Thoracic aorta (tissue), 2 donors: ENCODE data around the gene LDLRAD4. TPM values are rescaled to one million over a fixed set of nuclear protein-coding genes. Genes with fewer than 3 reads are reported as not detected.

Experiments used
- ATAC-seq: fragments of 150-250 bp; one replicate; pipeline ENCODE4 v1.8.0; 2017; ENCODE audit warnings: low read depth; ENCODE audit not compliant: insufficient number of reproducible peaks, low FRiP score
- DNase-seq: peaks from one replicate; pipeline ENCODE4 v3.0.0-alpha.2; 2020; ENCODE audit warnings: low spot score
- H3K27ac ChIP-seq, 2 donors: fragments of 200-600 bp; sonication (generic); 1 replicate in 1 of 2; 2 replicates in 1 of 2; pipeline ENCODE4 v1.5.1; 2016; ENCODE audit warnings: mild to moderate bottlenecking in 2 of 2, moderate library complexity in 2 of 2
- H3K27me3 ChIP-seq: fragments of 200-600 bp; sonication (generic); replicated peaks from 2 replicates; pipeline ENCODE4 v1.6.0; 2016; ENCODE audit warnings: mild to moderate bottlenecking; ENCODE audit not compliant: insufficient read depth
- H3K36me3 ChIP-seq: fragments of 200-600 bp; sonication (generic); one replicate; pipeline ENCODE4 v1.5.1; 2016
- H3K4me1 ChIP-seq, 2 donors: fragments of 200-600 bp; sonication (generic); 1 replicate in 1 of 2; 2 replicates in 1 of 2; pipeline versions ENCODE4 v1.5.1 to v1.6.0; 2016; ENCODE audit warnings: low read depth in 2 of 2, mild to moderate bottlenecking in 1 of 2; ENCODE audit not compliant: control insufficient read depth in 1 of 2
- H3K4me3 ChIP-seq: fragments of 200-600 bp; sonication (generic); 2 replicates; pipeline ENCODE4 v1.5.1; 2016; ENCODE audit warnings: mild to moderate bottlenecking
- H3K9me3 ChIP-seq: fragments of 200-600 bp; sonication (generic); 2 replicates; pipeline ENCODE4 v1.5.1; 2016
- total RNA-seq, 2 donors: library from RNA; depleted of rRNA; stranded (reverse); fragments of >200 nt; gene quantifications; one replicate each; pipeline versions ENCODE4 v1.1.0 to v1.2.3, GENCODE V29; 2016
- TF ChIP-seq, protein P1 (sequence below): fragments of 200-600 bp; sonication (generic); IDR thresholded peaks from one replicate; pipeline ENCODE4 v1.5.1; 2019; ENCODE audit warnings: antibody characterized with exemption

Gene LDLRAD4
- total RNA-seq, 2 donors from 2014 or later = 98.4 to 135 TPM

- H3K4me1 ChIP-seq = peaks cover 3 to 24% of the 10 kb centered on the region in 2 donors
- H3K36me3 ChIP-seq = no peaks in the 10 kb centered on the region
- no peak for DNase-seq
- no peaks in the 10 kb centered on the region for H3K27me3 ChIP-seq
- ATAC-seq = peak; percentile 36
- TF ChIP-seq, protein P1, sequence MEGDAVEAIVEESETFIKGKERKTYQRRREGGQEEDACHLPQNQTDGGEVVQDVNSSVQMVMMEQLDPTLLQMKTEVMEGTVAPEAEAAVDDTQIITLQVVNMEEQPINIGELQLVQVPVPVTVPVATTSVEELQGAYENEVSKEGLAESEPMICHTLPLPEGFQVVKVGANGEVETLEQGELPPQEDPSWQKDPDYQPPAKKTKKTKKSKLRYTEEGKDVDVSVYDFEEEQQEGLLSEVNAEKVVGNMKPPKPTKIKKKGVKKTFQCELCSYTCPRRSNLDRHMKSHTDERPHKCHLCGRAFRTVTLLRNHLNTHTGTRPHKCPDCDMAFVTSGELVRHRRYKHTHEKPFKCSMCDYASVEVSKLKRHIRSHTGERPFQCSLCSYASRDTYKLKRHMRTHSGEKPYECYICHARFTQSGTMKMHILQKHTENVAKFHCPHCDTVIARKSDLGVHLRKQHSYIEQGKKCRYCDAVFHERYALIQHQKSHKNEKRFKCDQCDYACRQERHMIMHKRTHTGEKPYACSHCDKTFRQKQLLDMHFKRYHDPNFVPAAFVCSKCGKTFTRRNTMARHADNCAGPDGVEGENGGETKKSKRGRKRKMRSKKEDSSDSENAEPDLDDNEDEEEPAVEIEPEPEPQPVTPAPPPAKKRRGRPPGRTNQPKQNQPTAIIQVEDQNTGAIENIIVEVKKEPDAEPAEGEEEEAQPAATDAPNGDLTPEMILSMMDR = no peak
- peak overlapping the region in 1 of 2 donors; percentile 43 for H3K27ac ChIP-seq
- H3K9me3 ChIP-seq = no peaks in the 10 kb centered on the region
- H3K4me3 ChIP-seq = peak overlapping the region; percentile 49
These were observed 246.0 kb downstream of the LDLRAD4 start for GRCh38 chr18:13464432-13465123.

GRCh38 chr18:13465124-13465446 lies 246.5 kb downstream of the LDLRAD4 start:
- Histone ChIP-seq H3K27ac (peak overlapping the region in 1 of 2 donors; percentile 43), H3K4me1 (peaks cover 3 to 24% of the 10 kb centered on the region in 2 donors), H3K9me3 (no peaks in the 10 kb centered on the region), H3K4me3 (peak overlapping the region; percentile 49), H3K36me3 (no peaks in the 10 kb centered on the region), H3K27me3 (no peaks in the 10 kb centered on the region)
- ATAC-seq (no peak), DNase-seq (no peak)
- TF ChIP-seq, protein P1 = no peak

DNA sequence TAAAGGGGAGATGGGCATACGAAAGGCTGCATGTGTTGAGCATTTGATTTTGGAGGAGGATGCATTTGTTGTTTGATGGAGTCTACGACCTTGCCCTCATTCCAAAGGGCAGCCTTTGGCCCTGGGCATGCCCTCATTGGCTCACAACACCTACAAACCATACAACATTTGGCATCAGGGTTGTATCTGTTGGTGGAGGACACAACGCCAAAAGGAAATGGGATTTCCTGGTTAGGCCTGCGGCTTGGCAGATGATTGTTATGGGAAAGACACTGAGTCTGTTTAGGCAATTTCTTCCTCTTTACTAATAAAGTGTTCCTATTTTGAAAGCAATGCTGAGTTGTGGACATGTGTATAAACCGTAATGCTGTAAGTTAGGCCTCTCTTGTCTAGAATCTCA lies 246.9 kb downstream of the LDLRAD4 start:
- TF ChIP-seq, protein P1 = no peak
- no peak for ATAC-seq
- DNase-seq = no peak
- Histone ChIP-seq H3K4me1 (peaks cover 3 to 24% of the 10 kb centered on the region in 2 donors), H3K9me3 (no peaks in the 10 kb centered on the region), H3K4me3 (peak overlapping the region; percentile 49), H3K27ac (peak overlapping the region in 1 of 2 donors; percentile 43), H3K27me3 (no peaks in the 10 kb centered on the region), H3K36me3 (no peaks in the 10 kb centered on the region)

DNA sequence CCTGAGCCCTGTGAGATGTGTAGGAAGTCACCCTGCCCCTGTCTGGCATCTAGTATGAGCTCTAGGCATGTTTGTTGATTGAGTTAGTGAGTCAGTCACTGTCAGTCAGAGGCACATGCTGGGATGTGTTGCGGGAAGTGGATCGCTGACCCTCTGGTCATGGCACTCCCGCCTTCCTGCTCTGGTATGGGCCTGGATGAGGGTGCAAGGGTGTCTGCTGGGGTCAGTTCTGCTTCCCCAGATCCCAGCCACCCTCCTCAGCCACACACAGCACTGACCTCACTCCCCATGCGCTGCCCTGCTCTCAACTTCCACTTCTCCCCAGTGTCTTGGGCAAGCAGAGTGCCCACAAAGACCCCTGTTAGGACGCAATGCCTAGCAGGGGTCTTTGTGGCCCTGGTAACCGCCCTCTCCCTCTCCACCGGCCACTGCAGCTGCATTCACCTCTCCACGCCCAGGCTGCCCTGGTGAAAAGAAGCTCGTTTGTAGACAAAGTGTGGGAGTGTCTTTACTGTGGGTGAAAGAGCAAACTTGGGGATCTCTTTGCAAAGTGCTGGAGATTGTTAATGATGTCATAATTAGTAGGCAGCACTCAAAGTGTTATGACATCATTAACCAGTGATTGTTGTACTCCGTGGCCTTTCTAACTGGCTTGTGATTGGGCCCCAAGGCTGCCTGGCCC lies 252.1 kb downstream of the LDLRAD4 start:
- H3K9me3 ChIP-seq = no peaks in the 10 kb centered on the region
- DNase-seq (no peak), ATAC-seq (no peak)
- peak overlapping the region in 1 of 2 donors; percentile 35 for H3K27ac ChIP-seq
- H3K4me3 ChIP-seq = no peak overlapping the region
- no peaks in the 10 kb centered on the region for H3K36me3 ChIP-seq
- H3K27me3 ChIP-seq = no peaks in the 10 kb centered on the region
- TF ChIP-seq, protein P1 = no peak
- peaks cover 8 to 28% of the 10 kb centered on the region in 2 donors for H3K4me1 ChIP-seq

DNA sequence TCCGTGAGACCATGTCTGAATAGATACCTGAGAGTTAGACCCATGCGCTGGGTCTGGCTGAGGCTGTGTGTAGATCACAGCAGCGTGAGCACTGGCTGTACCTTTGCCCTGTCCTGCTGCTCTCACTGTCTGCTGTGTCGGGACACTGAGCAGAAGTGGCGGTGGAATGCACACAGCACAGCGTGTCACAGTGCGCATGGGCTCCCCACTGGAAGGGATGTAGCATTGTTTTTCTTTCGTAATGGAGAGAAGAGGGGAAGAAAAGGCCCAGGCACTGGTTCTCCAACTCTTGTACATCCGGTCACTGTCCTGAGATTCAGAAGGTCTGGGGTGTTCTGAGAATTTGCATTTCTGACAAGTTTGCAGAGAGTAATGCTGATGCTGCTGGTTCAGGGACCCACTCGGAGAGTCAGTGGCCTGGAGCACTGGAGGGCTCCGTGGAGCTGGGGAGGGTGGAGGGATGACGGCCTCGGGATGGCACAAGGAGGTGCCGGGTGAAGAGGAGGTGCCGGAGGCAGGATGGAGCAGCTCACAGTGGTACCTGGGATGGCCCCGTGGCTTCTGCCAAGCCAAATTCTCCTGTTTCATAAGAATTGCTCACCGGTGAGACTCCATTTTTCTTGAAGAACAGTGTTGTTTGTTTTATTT lies 252.8 kb downstream of the LDLRAD4 start:
- H3K27ac ChIP-seq = peak overlapping the region in 1 of 2 donors; percentile 45
- TF ChIP-seq, protein P1 = no peak
- no peak for DNase-seq

More for the DNA sequence above, 252.8 kb downstream of the LDLRAD4 start:
- ATAC-seq = no peak
- peaks cover 8 to 30% of the 10 kb centered on the region in 2 donors for H3K4me1 ChIP-seq
- H3K36me3 ChIP-seq = no peaks in the 10 kb centered on the region
- H3K4me3 ChIP-seq = no peak overlapping the region
- no peaks in the 10 kb centered on the region for H3K27me3 ChIP-seq
- H3K9me3 ChIP-seq = no peaks in the 10 kb centered on the region
